Psoas muscle (tissue), 8 donors: ENCODE results near the gene QSOX2. TPM values are rescaled to one million over a fixed set of nuclear protein-coding genes. Genes with fewer than 3 reads are reported as not detected.
"Not testable (repeated sequence)": the region's sequence is repeated elsewhere in the genome, so short reads cannot be mapped to it uniquely, and the experiment has no call there.

Experiments used
- ATAC-seq, 4 donors: fragments of 200-7000 bp; cut with Tn5 transposase; one replicate each; pipeline ENCODE4 v1.9.1; 2020; ENCODE audit warnings: moderate library complexity in 3 of 4, mild to moderate bottlenecking in 2 of 4
- DNase-seq, 2 donors: peaks; one replicate each; pipeline ENCODE4 v3.0.0-alpha.2; 2020
- H3K27ac ChIP-seq: fragments of 200-600 bp; one replicate; pipeline ENCODE4 v1.8.0; 2022
- H3K27me3 ChIP-seq, 3 donors: fragments of 200-600 bp in 1 of 3; one replicate each; pipeline versions ENCODE4 v1.6.1 to v1.8.0; 2013 to 2022; ENCODE audit warnings: low read length in 2 of 3, mild to moderate bottlenecking in 2 of 3, moderate library complexity in 1 of 3; ENCODE audit not compliant: insufficient read depth in 3 of 3
- H3K36me3 ChIP-seq, 2 donors: fragments of 200-600 bp in 1 of 2; one replicate each; pipeline versions ENCODE4 v1.6.1 to v1.8.0; 2013 to 2022; ENCODE audit warnings: low read depth in 1 of 2, mild to moderate bottlenecking in 1 of 2, moderate library complexity in 1 of 2; ENCODE audit not compliant: insufficient read depth in 1 of 2
- H3K4me1 ChIP-seq: fragments of 200-600 bp; one replicate; pipeline ENCODE4 v1.8.0; 2022
- H3K4me3 ChIP-seq: fragments of 200-600 bp; one replicate; pipeline ENCODE4 v1.8.0; 2022; ENCODE audit warnings: mild to moderate bottlenecking
- H3K9me3 ChIP-seq: fragments of 200-600 bp; one replicate; pipeline ENCODE4 v1.8.0; 2022
- CTCF ChIP-seq: fragments of 200-600 bp; IDR thresholded peaks from one replicate; pipeline ENCODE4 v1.8.0; 2022; ENCODE audit warnings: antibody characterized with exemption
- WGBS, 3 donors: extraction: QIAGEN DNeasy Blood & Tissue Kit; methylation state at CpG; one replicate each; pipeline versions ENCODE4 v1.1.6 to v1.1.7; 2013; 5-methylcytosine and 5-hydroxymethylcytosine counted together
- intact Hi-C, 2 donors: fragments of 100-400 bp; cut with DNase I; formaldehyde crosslinking; loops; one replicate each; pipeline versions ENCODE4 v1.11.0 to v1.14.2; 2022
- polyA plus RNA-seq, 3 donors: library from polyadenylated mRNA; stranded (reverse); fragments of 200-250 nt; gene quantifications; one replicate each; pipeline ENCODE4 v1.2.3, GENCODE V29; 2013
- total RNA-seq, 4 donors: library from RNA; stranded (reverse); fragmentation: NEBNext Ultra II Directional in 2 of 4; extraction: Animal tissue kit (Norgen Biotek cat#: 25700) in 2 of 4; gene quantifications; one replicate each; pipeline versions ENCODE4 v1.2.1 to v1.2.4, GENCODE V29; 2021 to 2023
- donor health status: healthy with polysubstance abuse.
- donor health status: DM: no; HTN: no; CAD: no; lungs with moderate emphysema.
- donor health status: Bipolar disorder and iron deficiency.
- donor health status: healthy.
- donor health status: DM: yes; HTN: yes; CAD: no.
- donor health status: DM: no; HTN: no; CAD: no.
- donor health status: DM: no; HTN: no; CAD: no.
- donor health status: DM: yes; HTN: yes; CAD: no.

The QSOX2 gene
- total and polyA plus RNA-seq, 7 donors, result 3.6 to 7.5 (median 5.6) TPM

DNA sequence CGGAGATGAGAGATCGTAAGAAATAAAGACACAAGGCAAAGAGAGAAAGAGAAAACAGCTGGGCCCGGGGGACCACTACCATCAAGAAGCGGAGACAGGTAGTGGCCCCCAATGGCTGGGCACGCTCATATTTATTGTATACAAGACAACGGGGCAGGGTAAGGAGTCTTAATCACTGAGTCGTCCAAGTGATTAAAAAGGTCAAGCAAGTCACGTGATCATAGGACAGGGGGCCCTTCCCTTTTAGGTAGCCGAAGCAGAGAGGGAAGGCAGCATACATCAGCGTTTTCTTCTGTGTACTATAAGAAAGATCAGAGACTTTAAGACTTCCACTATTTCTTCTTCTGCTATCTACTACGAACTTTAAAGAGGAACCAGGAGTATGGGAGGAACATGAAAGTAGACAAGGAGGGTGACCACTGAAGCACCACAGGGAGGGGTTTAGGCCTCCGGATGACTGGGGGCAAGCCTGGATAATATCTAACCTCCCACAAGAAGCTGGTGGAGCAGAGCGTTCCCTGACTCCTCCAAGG lies 24.6 kb upstream of the QSOX2 start:
- no peak for TF ChIP-seq CTCF
- Histone ChIP-seq H3K4me3 (no peak overlapping the region), H3K27me3 (peaks cover 0 to 61% (median 2%) of the 10 kb centered on the region in 3 donors), H3K36me3 (no peaks in the 10 kb centered on the region), H3K4me1 (no peaks in the 10 kb centered on the region), H3K27ac (no peak overlapping the region), H3K9me3 (no peaks in the 10 kb centered on the region)
- ATAC-seq (no peak), DNase-seq (no peak)
- intact Hi-C loops, result no loop called here
- WGBS, 3 donors, result 86 to 87% (median 86%) methylated on average over 13 of the region's 13 CpGs

DNA sequence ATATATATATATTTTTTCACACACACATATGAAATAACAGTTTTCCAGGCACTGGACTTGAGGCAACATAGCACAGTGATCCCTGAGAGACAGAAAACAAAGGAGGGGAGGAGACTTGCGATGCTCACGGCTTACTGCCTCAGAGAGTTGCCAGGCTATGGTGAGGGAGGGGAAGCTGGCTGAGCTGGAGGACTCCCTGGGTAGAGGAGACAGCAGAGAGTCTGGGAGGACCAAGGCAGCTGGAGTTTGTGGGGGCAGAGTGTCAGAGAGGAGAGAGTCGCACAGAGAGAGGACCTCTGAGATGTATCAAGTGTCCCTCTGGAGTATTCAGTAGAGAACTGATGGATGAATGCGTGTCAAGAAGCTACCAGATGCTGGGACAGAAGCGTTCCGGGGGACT lies 23.1 kb upstream of the QSOX2 start:
- H3K4me1 ChIP-seq, result no peaks in the 10 kb centered on the region
- H3K4me3 ChIP-seq, result no peak overlapping the region
- intact Hi-C loops, result no loop called here
- H3K9me3 ChIP-seq, result no peaks in the 10 kb centered on the region
- 33 to 39% (median 33%) methylated on average over 6 of the region's 6 CpGs for WGBS, 3 donors
- no peak for TF ChIP-seq CTCF
- no peak for DNase-seq
- no peaks in the 10 kb centered on the region for H3K36me3 ChIP-seq
- no peak overlapping the region for H3K27ac ChIP-seq
- H3K27me3 ChIP-seq, result peaks cover 0 to 59% (median 0%) of the 10 kb centered on the region in 3 donors
- no peak for ATAC-seq

- Histone ChIP-seq H3K27ac (no peak overlapping the region), H3K4me1 (no peaks in the 10 kb centered on the region), H3K9me3 (no peaks in the 10 kb centered on the region), H3K4me3 (no peak overlapping the region), H3K27me3 (peaks cover 0 to 62% (median 0%) of the 10 kb centered on the region in 3 donors), H3K36me3 (no peaks in the 10 kb centered on the region)
- intact Hi-C loops, result no loop called here
- TF ChIP-seq CTCF, result no peak
- no peak for ATAC-seq
- 35 to 44% (median 43%) methylated on average over 6 of the region's 6 CpGs for WGBS, 3 donors
- no peak for DNase-seq
These were observed 22.7 kb upstream of the QSOX2 start for GRCh38 chr9:136268318-136268717.

DNA sequence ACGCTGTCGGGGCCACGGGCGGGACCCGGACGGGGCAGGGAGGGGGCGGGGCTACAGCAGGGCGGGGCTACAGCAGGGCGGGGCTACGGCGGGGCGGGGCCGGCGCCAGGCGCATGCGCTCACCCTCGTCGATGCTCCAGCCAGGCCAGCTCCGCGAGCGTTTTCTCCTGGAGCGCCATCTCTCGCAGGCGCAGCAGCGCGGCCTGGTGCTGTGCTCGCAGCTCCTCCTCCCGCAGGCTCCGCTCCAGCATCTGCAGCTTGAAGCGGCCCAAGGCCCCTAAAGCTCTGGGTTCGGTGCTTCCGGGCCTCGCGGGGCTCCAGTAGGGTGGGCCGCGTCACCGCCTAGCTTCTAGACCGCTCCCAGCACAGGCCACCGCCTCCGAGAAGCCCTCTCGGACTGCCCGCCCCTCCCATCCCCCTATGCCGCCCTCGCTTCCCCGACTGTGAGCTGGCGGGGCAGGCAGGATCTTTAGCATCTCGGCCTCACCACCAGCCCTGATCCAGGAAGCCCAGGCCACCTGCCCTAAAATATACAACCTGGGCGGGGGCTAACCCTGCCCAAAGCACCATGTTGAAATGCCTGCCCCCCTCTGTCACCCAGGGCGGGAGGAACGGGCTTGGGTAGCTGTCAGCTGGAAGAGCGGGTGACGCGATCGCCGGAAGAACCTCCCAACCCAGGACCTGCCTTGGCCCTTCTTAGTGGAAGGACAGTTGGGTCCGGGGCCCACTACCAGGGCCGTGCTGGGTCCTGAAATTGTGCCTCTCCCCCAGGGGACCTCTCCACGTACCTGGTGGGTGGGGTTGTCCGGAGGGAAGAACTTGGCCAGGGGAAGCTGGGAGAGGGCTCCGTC lies 21.9 kb upstream of the QSOX2 start:
- H3K9me3 ChIP-seq, result no peaks in the 10 kb centered on the region
- H3K4me1 ChIP-seq, result no peaks in the 10 kb centered on the region
- no peak for TF ChIP-seq CTCF
- peak overlapping the region; percentile 60 for H3K4me3 ChIP-seq
- H3K27me3 ChIP-seq, result peaks cover 0 to 65% (median 0%) of the 10 kb centered on the region in 3 donors
- no peak overlapping the region for H3K27ac ChIP-seq
- WGBS, 3 donors, result 13 to 25% (median 13%) methylated on average over 38 to 60 of the region's 60 CpGs
- H3K36me3 ChIP-seq, result no peaks in the 10 kb centered on the region
- intact Hi-C loops, result no loop called here
- DNase-seq, result peak; percentile 78 to 88
- peak; percentile 85 to 97 (median 92) for ATAC-seq

DNA sequence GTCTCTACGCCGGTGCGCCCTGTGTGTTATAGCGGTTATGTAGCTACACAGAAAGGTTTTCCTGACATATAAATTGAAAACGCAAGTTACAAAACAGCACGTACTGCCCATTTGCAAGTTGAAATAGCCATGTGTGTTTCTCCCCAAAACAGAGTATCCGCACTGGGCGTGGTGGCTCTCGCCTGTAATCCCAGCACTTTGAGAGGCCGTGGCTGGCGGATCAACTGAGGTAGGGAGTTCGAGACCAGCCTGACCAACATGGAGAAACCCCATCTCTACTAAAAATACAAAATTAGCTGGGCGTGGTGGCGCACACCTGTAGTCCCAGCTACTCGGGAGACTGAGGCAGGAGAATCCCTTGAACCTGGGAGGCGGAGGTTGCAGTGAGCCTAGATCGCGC lies 21.0 kb upstream of the QSOX2 start:
- H3K27ac ChIP-seq, H3K36me3 ChIP-seq, DNase-seq, ATAC-seq, H3K4me3 ChIP-seq, H3K4me1 ChIP-seq, intact Hi-C loops, H3K9me3 ChIP-seq: not testable (repeated sequence)
- peaks cover 0 to 61% (median 0%) of the 10 kb centered on the region in 3 donors for H3K27me3 ChIP-seq
- WGBS, 3 donors, result 89 to 91% (median 90%) methylated on average over 18 of the region's 18 CpGs
